DOHH2 (cell line): ENCODE results near the gene NEU4.

Source experiments
- EZH2phosphoT487 ChIP-seq: fragments of 200-600 bp; sonication (generic); IDR thresholded peaks from 2 replicates; pipeline ENCODE4 v1.6.1; 2017; ENCODE audit warnings: borderline replicate concordance, mild to moderate bottlenecking, antibody characterized with exemption, low read length, moderate library complexity, mixed read lengths
- TF ChIP-seq, protein P1 (sequence below): fragments of 200-600 bp; sonication (generic); IDR thresholded peaks from one replicate; pipeline ENCODE4 v1.5.1; 2014; ENCODE audit warnings: antibody characterized with exemption, mild to moderate bottlenecking, low read depth, low read length; ENCODE audit not compliant: poor library complexity, severe bottlenecking

DNA sequence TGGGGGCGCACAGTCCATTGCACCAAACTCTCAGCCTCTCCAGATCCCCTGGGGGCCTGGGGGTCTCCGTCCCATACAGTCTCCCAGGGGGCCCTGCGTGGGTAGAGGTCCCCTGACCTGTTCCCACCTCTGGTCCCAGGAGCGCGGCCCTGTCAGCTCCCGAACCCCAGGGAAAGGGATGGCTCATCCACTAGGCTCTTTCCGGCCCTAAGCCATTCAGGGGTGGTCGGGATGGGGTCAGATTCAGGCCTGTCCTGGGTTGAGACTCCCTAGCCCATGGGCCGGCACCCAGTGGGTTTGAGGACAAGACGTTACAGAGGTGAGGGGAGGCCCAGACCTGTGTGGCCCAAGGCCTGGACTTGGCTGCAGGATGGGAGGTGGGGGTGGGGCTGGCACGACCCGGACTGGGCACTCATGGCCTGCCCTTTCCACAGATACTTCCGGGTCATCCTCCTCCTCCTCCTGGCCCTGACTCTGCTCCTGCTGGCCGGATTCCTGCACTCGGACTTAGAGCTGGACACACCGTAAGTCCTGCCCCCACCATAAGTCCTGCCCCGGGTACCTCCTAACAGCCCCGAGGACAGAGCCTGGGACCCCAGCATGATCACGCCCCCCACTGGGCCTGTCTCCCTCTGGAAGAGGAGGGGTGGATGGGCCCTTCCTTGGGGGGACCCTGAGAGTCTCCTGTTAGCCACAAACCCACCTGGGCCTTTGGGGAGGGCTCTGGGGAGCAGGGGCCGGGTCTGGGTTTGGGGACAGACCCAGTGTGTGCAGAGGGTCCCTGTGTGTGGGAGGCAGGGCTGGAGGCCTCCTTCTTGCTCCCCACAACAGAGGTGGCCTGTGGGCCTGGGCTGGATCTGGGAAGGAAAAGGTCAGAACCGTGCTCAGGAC is 10.1 kb upstream of the NEU4 start:
- no peak for TF ChIP-seq EZH2phosphoT487
- TF ChIP-seq, protein P1, sequence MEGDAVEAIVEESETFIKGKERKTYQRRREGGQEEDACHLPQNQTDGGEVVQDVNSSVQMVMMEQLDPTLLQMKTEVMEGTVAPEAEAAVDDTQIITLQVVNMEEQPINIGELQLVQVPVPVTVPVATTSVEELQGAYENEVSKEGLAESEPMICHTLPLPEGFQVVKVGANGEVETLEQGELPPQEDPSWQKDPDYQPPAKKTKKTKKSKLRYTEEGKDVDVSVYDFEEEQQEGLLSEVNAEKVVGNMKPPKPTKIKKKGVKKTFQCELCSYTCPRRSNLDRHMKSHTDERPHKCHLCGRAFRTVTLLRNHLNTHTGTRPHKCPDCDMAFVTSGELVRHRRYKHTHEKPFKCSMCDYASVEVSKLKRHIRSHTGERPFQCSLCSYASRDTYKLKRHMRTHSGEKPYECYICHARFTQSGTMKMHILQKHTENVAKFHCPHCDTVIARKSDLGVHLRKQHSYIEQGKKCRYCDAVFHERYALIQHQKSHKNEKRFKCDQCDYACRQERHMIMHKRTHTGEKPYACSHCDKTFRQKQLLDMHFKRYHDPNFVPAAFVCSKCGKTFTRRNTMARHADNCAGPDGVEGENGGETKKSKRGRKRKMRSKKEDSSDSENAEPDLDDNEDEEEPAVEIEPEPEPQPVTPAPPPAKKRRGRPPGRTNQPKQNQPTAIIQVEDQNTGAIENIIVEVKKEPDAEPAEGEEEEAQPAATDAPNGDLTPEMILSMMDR = no peak
